ENCODE results near the gene BBS12.

GRCh38 chr4:122707497-122707896 lies 25.0 kb upstream of the BBS12 start:
- no peak for TF ChIP-seq EZH2 (IDR thresholded peaks at IDR 0.05; ENCODE audit: borderline replicate concordance)
- TF ChIP-seq, protein P1, sequence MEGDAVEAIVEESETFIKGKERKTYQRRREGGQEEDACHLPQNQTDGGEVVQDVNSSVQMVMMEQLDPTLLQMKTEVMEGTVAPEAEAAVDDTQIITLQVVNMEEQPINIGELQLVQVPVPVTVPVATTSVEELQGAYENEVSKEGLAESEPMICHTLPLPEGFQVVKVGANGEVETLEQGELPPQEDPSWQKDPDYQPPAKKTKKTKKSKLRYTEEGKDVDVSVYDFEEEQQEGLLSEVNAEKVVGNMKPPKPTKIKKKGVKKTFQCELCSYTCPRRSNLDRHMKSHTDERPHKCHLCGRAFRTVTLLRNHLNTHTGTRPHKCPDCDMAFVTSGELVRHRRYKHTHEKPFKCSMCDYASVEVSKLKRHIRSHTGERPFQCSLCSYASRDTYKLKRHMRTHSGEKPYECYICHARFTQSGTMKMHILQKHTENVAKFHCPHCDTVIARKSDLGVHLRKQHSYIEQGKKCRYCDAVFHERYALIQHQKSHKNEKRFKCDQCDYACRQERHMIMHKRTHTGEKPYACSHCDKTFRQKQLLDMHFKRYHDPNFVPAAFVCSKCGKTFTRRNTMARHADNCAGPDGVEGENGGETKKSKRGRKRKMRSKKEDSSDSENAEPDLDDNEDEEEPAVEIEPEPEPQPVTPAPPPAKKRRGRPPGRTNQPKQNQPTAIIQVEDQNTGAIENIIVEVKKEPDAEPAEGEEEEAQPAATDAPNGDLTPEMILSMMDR (IDR thresholded peaks at IDR 0.05; ENCODE audit: poor library complexity): no peak
- TF ChIP-seq EZH2phosphoT487 (IDR thresholded peaks at IDR 0.05; ENCODE audit: low read depth, severe bottlenecking, unreplicated experiment): no peak
